SK-N-SH (cell line): ENCODE results near the gene FAM50B. TPM values are rescaled to one million over a fixed set of nuclear protein-coding genes. Genes with fewer than 3 reads are reported as not detected.

ENCODE experiments used
- CTCF ChIA-PET: fragments of 300-600, 350-600 bp; formaldehyde crosslinking; extraction: SDS; loops from one replicate; lab custom pipeline; 2021; lab: Yijun Ruan, JAX
- POLR2A ChIA-PET: fragments of 350-600 bp; sonication (Branson Sonifier 250); formaldehyde crosslinking; extraction: SDS; loops from one replicate; lab custom pipeline; 2020; ENCODE audit warnings: antibody characterized with exemption, inconsistent platforms; lab: Yijun Ruan, JAX
- DNase-seq: peaks from one replicate; pipeline ENCODE4 v3.0.0; 2012
- H2AFZ ChIP-seq: fragments of 200-600 bp; sonication (generic); 2 replicates; pipeline ENCODE4 v1.8.1; 2016; ENCODE audit warnings: antibody characterized with exemption, mild to moderate bottlenecking, low read depth
- H3F3A ChIP-seq: fragments of 200-600 bp; sonication (generic); replicated peaks from 2 replicates; pipeline ENCODE3; 2016; ENCODE audit warnings: antibody characterized with exemption, mild to moderate bottlenecking; ENCODE audit not compliant: insufficient read depth
- H3K27ac ChIP-seq, 2 experiments: fragments of 200-500 bp in 1 of 2; fragments of 200-600 bp in 1 of 2; sonication (Bioruptor generic) in 1 of 2; sonication (generic), shearing (Covaris generic) in 1 of 2; 2 replicates each; pipeline versions ENCODE4 v1.5.1 to v1.6.1; 2014 to 2016; ENCODE audit warnings: low read depth in 2 of 2, inconsistent platforms in 1 of 2, low read length in 1 of 2, mild to moderate bottlenecking in 1 of 2, mixed read lengths in 1 of 2
- H3K27me3 ChIP-seq: fragments of 200-600 bp; sonication (generic), shearing (Covaris generic); 2 replicates; pipeline ENCODE4 v1.6.1; 2016; ENCODE audit warnings: mixed run types; ENCODE audit not compliant: insufficient read depth
- H3K36me3 ChIP-seq, 2 experiments: fragments of 200-500 bp in 1 of 2; fragments of 200-600 bp in 1 of 2; sonication (Bioruptor generic) in 1 of 2; sonication (generic) in 1 of 2; replicated peaks in 1 of 2; 2 replicates each; pipeline versions ENCODE3 to v1.5.1; 2014 to 2016; ENCODE audit warnings: low read length in 1 of 2, mild to moderate bottlenecking in 1 of 2; ENCODE audit not compliant: insufficient read depth in 2 of 2, control insufficient read depth in 1 of 2
- H3K4me1 ChIP-seq, 2 experiments: fragments of 200-500 bp in 1 of 2; fragments of 200-600 bp in 1 of 2; sonication (Bioruptor generic) in 1 of 2; sonication (generic), shearing (Covaris generic) in 1 of 2; 2 replicates each; pipeline versions ENCODE4 v1.5.1 to v1.6.1; 2014 to 2016; ENCODE audit warnings: low read depth in 1 of 2, low read length in 1 of 2, mixed run types in 1 of 2; ENCODE audit not compliant: insufficient read depth in 2 of 2, control insufficient read depth in 1 of 2
- H3K4me2 ChIP-seq: fragments of 200-600 bp; sonication (generic), shearing (Covaris generic); 2 replicates; pipeline ENCODE4 v1.6.1; 2017; ENCODE audit warnings: mixed run types
- H3K4me3 ChIP-seq, 2 experiments: fragments of 200-500 bp in 1 of 2; fragments of 200-600 bp in 1 of 2; sonication (Bioruptor generic) in 1 of 2; sonication (generic), shearing (Covaris generic) in 1 of 2; 2 replicates each; pipeline versions ENCODE4 v1.5.1 to v1.8.1; 2014 to 2016; ENCODE audit warnings: low read depth in 2 of 2, inconsistent platforms in 1 of 2, low read length in 1 of 2, mild to moderate bottlenecking in 1 of 2, mixed read lengths in 1 of 2, moderate library complexity in 1 of 2
- H3K79me2 ChIP-seq: fragments of 200-600 bp; sonication (generic); 2 replicates; pipeline ENCODE4 v1.8.1; 2017; ENCODE audit warnings: mild to moderate bottlenecking; ENCODE audit not compliant: insufficient read depth
- H3K9ac ChIP-seq: fragments of 200-600 bp; sonication (generic); 2 replicates; pipeline ENCODE4 v1.6.1; 2017; ENCODE audit warnings: mixed run types
- H3K9me2 ChIP-seq: fragments of 200-600 bp; sonication (generic); 2 replicates; pipeline ENCODE4 v1.6.1; 2017; ENCODE audit warnings: mixed run types
- H3K9me3 ChIP-seq: fragments of 200-600 bp; sonication (generic); 2 replicates; pipeline ENCODE4 v1.6.1; 2017; ENCODE audit warnings: mixed run types, mild to moderate bottlenecking, moderate library complexity
- H4K20me1 ChIP-seq: fragments of 200-600 bp; sonication (generic); 2 replicates; pipeline ENCODE4 v1.6.1; 2017; ENCODE audit warnings: mild to moderate bottlenecking, mixed run types; ENCODE audit not compliant: insufficient read depth
- CTCF ChIP-seq: fragments of 200-600 bp; sonication (generic); IDR thresholded peaks from 2 replicates; pipeline ENCODE4 v1.6.1; 2017; ENCODE audit warnings: antibody characterized with exemption, mild to moderate bottlenecking, moderate library complexity
- ELF1 ChIP-seq: IDR thresholded peaks from 2 replicates; pipeline ENCODE4 v1.4.0; 2012
- EP300 ChIP-seq, 2 experiments: IDR thresholded peaks; 2 replicates each; pipeline versions ENCODE4 v1.4.0 to v1.6.1; 2012; ENCODE audit warnings: borderline replicate concordance in 1 of 2, low read depth in 1 of 2, low read length in 1 of 2
- FOSL2 ChIP-seq: IDR thresholded peaks from 2 replicates; pipeline ENCODE4 v1.4.0; 2012; ENCODE audit warnings: low read depth, mild to moderate bottlenecking, moderate library complexity, borderline replicate concordance
- FOXJ3 ChIP-seq: sonication (generic); formaldehyde crosslinking; IDR thresholded peaks from 2 replicates; pipeline ENCODE4 v1.5.1; 2020; ENCODE audit warnings: mild to moderate bottlenecking, missing genetic modification reagents
- FOXM1 ChIP-seq: IDR thresholded peaks from 2 replicates; pipeline ENCODE4 v1.4.0; 2012; ENCODE audit warnings: low read depth, mild to moderate bottlenecking
- GABPA ChIP-seq: IDR thresholded peaks from 2 replicates; pipeline ENCODE4 v1.4.0; 2012; ENCODE audit warnings: low read depth, mild to moderate bottlenecking
- GATA2 ChIP-seq: sonication (generic); formaldehyde crosslinking; IDR thresholded peaks from 2 replicates; pipeline ENCODE4 v1.5.0; 2020; ENCODE audit warnings: mild to moderate bottlenecking, missing genetic modification reagents
- IRF3 ChIP-seq: fragments of 150-350 bp; IDR thresholded peaks from 2 replicates; pipeline ENCODE4 v1.6.1; 2016; ENCODE audit warnings: mild to moderate bottlenecking, low read depth, low read length
- JUND ChIP-seq: IDR thresholded peaks from 2 replicates; pipeline ENCODE4 v1.4.0; 2012
- NFIC ChIP-seq: IDR thresholded peaks from 2 replicates; pipeline ENCODE4 v1.4.0; 2012; ENCODE audit warnings: borderline replicate concordance
- NRF1 ChIP-seq: IDR thresholded peaks from 2 replicates; pipeline ENCODE4 v1.6.1; 2012; ENCODE audit warnings: low read depth, mild to moderate bottlenecking, low read length
- RAD21 ChIP-seq: IDR thresholded peaks from 2 replicates; pipeline ENCODE4 v1.6.1; 2012; ENCODE audit warnings: mild to moderate bottlenecking, low read length
- RCOR1 ChIP-seq: fragments of 150-350 bp; IDR thresholded peaks from 2 replicates; pipeline ENCODE4 v1.6.1; 2017; ENCODE audit warnings: antibody characterized with exemption, low read length
- RXRA ChIP-seq: IDR thresholded peaks from 2 replicates; pipeline ENCODE4 v1.4.0; 2012; ENCODE audit warnings: low read depth, mild to moderate bottlenecking, borderline replicate concordance
- TAF1 ChIP-seq: IDR thresholded peaks from 2 replicates; pipeline ENCODE4 v1.6.1; 2012; ENCODE audit warnings: low read depth, mild to moderate bottlenecking, low read length, moderate library complexity, borderline replicate concordance
- TCF12 ChIP-seq: IDR thresholded peaks from 2 replicates; pipeline ENCODE4 v1.4.0; 2012
- TEAD4 ChIP-seq: IDR thresholded peaks from 2 replicates; pipeline ENCODE4 v1.4.0; 2012; ENCODE audit warnings: mild to moderate bottlenecking, borderline replicate concordance; ENCODE audit not compliant: insufficient read depth
- USF1 ChIP-seq: IDR thresholded peaks from 2 replicates; pipeline ENCODE4 v1.4.0; 2012; ENCODE audit warnings: low read depth, borderline replicate concordance
- USF2 ChIP-seq: fragments of 150-350 bp; IDR thresholded peaks from 2 replicates; pipeline ENCODE4 v1.6.1; 2017; ENCODE audit warnings: antibody characterized with exemption, low read length, low read depth, borderline replicate concordance
- YY1 ChIP-seq: IDR thresholded peaks from 2 replicates; pipeline ENCODE4 v1.4.0; 2012; ENCODE audit warnings: low read depth, mild to moderate bottlenecking
- ZBTB33 ChIP-seq: IDR thresholded peaks from 2 replicates; pipeline ENCODE4 v1.4.0; 2012; ENCODE audit warnings: low read depth, borderline replicate concordance
- WGBS: methylation state at CpG from one replicate; pipeline ENCODE4 v1.1.6; 2017; ENCODE audit warnings: low lambda C conversion rate; 5-methylcytosine and 5-hydroxymethylcytosine counted together
- polyA plus RNA-seq, 3 experiments: library from polyadenylated mRNA; depleted of rRNA; stranded (reverse); fragments of >200 nt; gene quantifications; 2 replicates each; pipeline ENCODE4 v1.2.3, GENCODE V29; 2012
- TF ChIP-seq, protein P1 (sequence below): IDR thresholded peaks from 2 replicates; pipeline ENCODE4 v1.6.1; 2012; ENCODE audit warnings: mild to moderate bottlenecking, low read depth, low read length, moderate library complexity

FAM50B gene
- polyA plus RNA-seq, 1 of the 3 experiments (the other 2 are of a cell fraction): 13.8 TPM

- H3K4me2 ChIP-seq: peak overlapping the region; percentile 54
- H3K27ac ChIP-seq: peak overlapping the region in 1 of 2 experiments; percentile 49; a peak in 2 of 4 replicates
- H3F3A ChIP-seq: peaks cover 25% of the 10 kb centered on the region
- no peak overlapping the region for H3K4me3 ChIP-seq
- POLR2A ChIA-PET: no interaction called here
- peaks cover 8 to 38% of the 10 kb centered on the region in 2 experiments; a peak in 3 of 4 replicates for H3K4me1 ChIP-seq
- no peaks in the 10 kb centered on the region for H3K9me3 ChIP-seq
- H3K36me3 ChIP-seq: no peaks in the 10 kb centered on the region
- no peaks in the 10 kb centered on the region for H4K20me1 ChIP-seq
- CTCF ChIA-PET: interaction anchor here (1.3 kb wide), 1 partner anchor 16 kb away, joined by 4 read pairs; no protein-coding TSS in a partner anchor
- no peak for DNase-seq
- WGBS: 39% methylated on average over 6 of the region's 7 CpGs
- H3K79me2 ChIP-seq: no peaks in the 10 kb centered on the region
- no peak overlapping the region for H2AFZ ChIP-seq
- H3K9me2 ChIP-seq: no peaks in the 10 kb centered on the region
- no peak overlapping the region for H3K9ac ChIP-seq
- no peaks in the 10 kb centered on the region for H3K27me3 ChIP-seq
- TF ChIP-seq FOXJ3 (CRISPR knock-in tag) (no peak), USF1 (no peak), ELF1 (no peak), JUND (peak; percentile 85), FOSL2 (peak; percentile 77), USF2 (no peak), RXRA (no peak), EP300 (IDR thresholded peaks at IDR 0.05; ENCODE audit: borderline replicate concordance in 1 of 2, low read depth in 1 of 2, low read length in 1 of 2) (peak in 1 of 2 experiments; percentile 42; a peak in 1 of 4 replicates), YY1 (no peak), FOXM1 (no peak), CTCF (peak; percentile 31), NFIC (peak; percentile 39; the same call in 1 of the 2 replicates), NRF1 (no peak), GABPA (no peak), RCOR1 (no peak), GATA2 (CRISPR knock-in tag) (no peak), IRF3 (no peak), RAD21 (no peak), ZBTB33 (no peak), TCF12 (peak; percentile 87), TAF1 (0 out of 2 replicates have a peak, but pooled peaks have one; percentile 31), TEAD4 (0 out of 2 replicates have a peak, but pooled peaks have one; percentile 53)
- TF ChIP-seq, protein P1, sequence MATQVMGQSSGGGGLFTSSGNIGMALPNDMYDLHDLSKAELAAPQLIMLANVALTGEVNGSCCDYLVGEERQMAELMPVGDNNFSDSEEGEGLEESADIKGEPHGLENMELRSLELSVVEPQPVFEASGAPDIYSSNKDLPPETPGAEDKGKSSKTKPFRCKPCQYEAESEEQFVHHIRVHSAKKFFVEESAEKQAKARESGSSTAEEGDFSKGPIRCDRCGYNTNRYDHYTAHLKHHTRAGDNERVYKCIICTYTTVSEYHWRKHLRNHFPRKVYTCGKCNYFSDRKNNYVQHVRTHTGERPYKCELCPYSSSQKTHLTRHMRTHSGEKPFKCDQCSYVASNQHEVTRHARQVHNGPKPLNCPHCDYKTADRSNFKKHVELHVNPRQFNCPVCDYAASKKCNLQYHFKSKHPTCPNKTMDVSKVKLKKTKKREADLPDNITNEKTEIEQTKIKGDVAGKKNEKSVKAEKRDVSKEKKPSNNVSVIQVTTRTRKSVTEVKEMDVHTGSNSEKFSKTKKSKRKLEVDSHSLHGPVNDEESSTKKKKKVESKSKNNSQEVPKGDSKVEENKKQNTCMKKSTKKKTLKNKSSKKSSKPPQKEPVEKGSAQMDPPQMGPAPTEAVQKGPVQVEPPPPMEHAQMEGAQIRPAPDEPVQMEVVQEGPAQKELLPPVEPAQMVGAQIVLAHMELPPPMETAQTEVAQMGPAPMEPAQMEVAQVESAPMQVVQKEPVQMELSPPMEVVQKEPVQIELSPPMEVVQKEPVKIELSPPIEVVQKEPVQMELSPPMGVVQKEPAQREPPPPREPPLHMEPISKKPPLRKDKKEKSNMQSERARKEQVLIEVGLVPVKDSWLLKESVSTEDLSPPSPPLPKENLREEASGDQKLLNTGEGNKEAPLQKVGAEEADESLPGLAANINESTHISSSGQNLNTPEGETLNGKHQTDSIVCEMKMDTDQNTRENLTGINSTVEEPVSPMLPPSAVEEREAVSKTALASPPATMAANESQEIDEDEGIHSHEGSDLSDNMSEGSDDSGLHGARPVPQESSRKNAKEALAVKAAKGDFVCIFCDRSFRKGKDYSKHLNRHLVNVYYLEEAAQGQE: 0 out of 2 replicates have a peak, but pooled peaks have one; percentile 40
These were observed 40.2 kb upstream of the FAM50B start for GRCh38 chr6:3808759-3809514.
